ENCODE measurements around the gene CEBPB.
A peak's percentile ranks its signal among the peaks of the same experiment; 100 is the strongest.

The CEBPB gene

DNA sequence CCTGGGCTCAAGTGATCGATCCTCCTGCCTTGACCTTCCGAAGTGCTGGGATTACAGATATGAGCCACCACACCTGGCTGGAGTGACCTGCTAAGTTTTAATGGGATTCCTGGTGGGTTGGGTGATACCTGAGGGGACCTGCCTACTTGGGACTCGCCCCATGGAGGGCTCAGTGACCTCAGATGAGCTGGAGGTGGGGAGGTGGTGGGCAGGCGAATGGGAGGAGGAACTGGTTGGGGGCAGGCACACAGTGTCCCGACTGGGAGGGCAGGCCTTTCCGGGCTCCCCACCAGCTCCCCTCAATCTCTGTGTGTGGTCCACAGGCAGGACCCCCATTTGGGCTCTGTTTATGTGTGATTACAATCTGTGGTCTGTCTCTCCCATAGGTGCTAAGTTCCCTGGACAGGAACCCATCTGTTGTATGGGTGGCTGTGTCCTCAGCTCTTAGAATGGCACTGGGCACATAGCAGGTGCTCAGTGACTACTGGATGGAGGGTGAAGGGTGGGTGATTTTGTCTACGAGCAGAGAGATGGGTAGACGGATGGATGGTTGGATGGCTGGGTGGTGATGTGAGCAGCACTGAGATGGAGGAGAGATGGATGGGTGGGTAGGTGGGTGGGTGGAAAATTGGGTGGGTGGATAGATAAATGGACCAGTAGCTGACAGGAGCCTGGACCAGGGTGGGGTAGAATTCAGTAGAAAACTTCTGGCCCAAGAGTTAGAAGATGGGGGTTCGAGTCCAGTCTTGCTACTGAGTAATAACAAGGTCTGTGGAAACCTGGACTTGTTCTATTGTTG, 23.8 kb downstream of the CEBPB start:
- DNase-seq = no peak

DNA sequence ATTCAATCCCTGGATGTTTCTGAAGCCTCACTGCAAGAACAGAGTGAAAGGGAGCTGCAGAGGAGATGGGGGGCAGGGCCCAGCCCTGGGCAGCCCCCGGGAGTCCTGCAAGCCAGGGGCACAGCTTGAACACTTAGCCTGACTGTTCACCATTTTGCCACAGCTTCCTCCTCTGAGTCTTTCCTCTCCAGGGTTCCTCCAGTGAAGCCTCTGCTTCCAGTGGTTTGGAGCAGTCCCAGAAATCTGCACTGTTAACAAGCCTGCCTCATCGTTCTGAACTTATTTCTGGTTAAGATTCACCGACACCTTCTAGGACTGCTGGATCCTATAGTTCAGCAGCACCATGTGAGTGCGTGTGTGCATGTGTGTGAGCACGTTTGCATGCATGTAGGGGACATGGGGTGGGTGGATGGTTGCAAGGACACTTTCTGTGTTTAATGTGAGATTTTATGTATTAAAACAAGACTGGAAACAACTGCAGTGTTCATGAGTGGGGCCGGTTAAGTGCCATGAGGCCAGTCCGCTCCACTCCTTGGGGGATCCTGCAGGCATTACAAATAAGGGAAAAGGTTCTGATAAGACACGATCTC, 24.6 kb downstream of the CEBPB start:
- no peak for DNase-seq

DNA sequence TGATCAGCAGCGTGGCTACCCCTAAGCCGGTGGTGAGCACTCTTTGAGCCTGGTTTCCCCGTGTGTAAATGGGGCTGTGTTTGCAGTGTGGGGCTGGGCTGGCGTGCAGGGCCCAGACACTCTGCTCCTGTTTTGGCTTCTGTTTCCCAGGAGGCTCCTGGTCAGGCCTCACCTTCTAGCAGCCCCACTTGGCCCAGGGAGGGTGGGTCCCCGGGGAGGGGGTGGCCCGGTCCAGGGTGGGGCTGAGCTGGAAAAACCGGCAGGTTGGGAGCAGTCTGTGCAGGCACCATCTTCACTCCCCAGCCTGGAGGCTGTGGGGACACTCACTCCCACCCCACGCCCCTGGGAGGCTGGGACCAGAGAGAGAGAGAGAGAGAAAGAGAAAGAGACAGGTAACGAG, 25.3 kb downstream of the CEBPB start:
- no peak for DNase-seq

DNA sequence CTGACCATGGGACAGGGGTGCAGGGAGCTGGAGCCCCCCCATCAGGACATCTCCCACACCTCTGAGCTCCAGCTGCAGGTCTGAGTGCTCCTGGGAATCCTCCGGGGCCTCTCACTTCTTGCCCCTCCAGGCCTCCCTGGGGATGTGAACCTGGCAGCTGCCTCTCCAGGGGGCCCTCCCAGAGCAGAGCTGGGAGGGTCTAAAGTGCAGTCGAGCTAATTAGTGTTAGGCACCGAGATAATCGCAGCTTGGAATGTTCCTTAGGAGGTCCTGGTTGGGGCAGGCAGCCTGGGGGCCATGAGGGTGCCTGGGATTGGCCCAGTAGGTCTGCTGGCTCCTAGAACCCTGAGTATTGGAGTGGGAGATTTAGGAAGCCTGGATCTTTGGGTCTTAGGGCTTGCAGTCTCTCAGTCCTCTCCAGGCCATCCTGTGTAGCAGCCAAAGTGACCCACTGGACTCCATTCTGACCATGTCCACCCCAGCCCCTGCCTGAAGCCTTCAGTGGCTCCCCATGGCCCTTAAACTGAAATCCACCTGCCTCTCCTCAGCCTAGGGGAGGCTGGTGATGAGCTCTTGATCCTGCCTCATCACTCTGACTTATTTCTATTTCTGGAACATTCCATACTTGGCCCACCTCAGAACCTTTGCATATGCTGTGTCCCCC, 26.0 kb downstream of the CEBPB start:
- DNase-seq = peak; percentile 51

DNA sequence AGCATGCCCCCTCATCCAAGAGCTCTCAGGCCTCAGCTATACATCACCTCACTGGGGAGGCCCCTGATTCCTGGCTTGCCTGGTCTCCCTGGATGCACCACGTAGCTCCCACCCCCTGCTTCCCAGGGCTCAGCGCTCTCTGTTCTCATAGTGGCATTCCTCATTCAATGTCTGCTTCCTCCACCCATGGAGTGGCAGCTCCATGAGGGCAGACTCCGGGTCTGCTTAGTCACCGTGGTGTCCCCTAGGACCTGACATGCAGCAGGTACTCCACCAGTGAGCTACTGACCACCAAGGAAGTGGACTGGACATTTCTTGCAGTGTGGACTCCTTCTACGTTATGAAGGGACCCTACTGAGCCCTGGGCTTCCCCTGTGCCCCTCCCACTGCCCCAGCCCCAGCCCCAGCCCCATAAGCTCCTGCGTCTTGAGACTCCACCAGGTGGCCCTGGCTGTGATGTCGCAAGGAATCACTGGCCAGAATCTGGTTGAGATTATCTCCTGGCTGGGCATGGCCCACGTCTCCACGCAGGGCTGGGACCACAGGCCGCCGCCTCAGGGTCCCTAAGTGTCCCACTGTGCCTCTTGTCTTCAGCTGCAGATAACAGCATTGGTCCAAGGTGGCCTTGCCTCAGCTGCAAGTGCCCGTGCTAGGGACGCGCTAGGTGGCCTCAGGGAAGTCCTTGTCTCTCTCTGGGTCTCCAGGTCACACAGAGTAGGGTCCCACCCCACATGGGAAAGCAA, 26.7 kb downstream of the CEBPB start:
- DNase-seq = no peak

DNA sequence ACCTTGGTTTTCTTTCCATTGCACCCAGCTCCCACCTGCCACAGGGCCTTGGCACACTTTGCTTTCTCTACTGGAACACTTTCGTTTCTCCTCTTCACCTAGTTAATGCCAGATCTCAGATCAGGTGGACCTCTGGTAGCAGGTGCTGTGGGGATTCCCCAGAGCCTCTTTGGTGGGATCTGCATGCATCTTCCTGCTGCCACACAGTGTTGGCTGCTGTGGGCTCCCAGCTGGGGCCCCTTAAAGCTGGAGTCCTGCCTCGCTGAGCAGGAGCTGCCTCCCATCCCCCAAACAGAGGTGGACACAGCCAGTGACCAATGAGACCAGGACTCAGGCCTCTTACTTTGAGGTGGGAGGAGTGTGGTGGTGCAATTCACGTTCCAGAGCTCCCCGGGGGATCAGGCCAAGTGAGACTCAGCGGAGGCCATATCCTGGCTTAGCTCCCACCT, 28.4 kb downstream of the CEBPB start:
- no peak for DNase-seq

DNA sequence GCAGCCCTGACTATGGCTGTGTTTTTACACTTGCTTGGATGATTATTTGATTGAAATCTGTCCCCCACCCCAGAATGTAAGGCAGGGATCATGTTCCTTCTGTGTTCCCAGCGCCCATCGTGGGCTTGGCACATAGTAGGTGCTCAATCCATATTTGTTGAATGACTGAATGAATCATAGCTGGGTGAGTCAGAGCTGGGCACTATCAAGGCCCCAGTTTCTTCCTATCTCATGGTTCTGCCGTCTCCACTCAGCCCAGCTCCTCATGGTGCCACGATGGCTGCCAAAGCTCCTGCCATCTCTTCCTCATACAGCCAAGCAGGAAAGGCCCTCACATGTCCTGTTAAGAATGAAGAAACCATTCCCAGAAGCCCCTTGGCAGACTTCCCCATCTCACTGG, 29.0 kb downstream of the CEBPB start:
- DNase-seq = no peak

DNA sequence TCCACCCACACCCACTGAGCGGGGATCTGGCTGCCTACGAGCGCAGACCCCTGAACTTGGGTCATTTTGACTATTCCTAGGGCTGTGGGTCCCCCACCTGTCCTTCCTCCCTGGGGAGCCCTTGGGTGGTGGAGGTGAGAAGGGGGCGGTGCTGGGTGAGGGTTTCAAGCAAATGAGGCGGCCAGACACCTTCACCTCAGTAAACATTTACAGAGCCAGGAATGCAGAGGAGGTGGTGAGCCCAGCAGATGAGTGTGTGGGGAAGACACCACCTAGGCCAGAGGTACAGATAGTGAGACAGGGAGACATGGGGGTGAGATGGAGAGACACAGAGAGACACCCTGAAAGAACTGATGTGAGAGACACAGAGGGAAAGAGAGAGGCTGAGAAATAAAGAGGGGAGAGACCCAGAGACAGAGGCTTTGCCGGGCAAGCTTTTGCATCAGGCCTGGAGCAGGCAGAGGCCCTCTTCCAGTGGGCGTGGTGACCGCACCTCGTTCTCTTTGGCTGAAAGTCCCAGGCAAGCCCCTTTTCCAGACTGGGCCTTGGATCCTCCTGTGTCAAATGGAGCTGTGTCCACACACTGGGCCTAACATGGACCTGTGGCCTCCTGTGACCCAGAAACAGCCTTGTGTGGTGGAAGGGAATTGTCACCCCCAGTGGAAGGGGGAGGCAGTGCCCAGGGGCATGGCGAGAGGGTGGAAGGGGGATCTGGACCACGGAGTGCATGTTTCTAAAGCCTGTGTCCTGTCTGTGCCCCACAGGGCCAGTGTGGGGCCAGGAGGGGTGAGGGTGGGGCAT, 29.7 kb downstream of the CEBPB start:
- DNase-seq = no peak

DNA sequence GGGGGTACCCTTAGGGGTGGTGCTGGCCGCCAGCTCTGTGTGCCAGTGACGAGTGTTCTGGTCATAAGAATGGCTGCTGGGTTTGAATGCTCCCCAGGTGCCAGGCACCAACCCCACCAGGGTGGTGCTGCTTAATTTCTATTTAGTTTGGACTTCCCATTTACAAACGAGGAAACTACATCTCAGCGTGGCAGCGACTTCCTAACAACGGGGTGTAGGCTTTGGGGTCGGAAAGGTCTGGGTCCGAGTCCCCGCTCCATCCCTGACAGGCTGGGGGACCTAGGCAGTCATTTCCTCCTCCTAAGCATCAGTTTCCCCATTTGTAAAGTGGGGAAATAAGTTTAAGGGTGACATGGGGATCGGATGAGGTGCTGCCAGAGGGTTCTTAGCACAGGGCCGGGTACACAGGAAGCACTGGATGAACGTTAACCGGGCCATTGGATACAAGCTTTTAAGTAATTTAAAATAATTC, 30.3 kb downstream of the CEBPB start:
- no peak for DNase-seq

DNA sequence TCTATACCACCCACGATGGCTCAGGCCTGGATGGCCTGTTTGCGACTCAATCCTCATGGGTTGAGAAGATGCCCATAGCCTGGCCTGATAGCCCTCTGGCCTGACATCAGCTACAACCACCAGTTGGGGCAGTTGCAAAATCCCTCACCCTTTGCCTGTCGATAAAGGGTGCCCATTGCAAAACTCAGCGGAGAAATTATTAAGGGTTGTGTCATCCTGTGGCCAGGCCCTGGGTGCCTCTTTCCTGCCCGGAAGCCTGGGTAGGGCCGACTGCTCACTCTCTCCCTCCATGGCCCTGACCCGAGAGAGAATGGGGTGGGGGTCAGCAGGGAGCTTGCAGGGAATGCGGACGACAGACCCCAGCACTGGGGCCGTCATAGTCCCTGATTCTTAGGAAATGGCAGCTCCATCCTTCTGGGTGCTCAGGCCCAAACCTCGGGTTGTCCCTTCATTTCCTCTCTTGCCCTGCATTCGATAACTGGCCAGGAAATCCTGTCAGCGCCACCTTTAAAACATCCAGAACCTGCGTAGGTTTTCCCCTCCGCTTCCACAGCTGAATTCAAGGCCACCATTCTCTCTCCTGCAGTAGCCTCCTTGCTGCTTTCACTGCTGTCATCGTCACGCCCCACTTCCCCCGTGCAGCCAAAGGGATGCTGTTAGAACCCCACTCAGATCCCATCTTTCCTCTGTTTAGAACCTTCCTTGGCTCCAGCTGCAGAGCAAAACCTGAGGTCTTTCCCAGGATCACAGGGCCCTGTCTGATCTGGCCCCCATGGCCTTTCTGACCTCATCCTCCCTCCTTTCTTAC, 31.1 kb downstream of the CEBPB start:
- DNase-seq = no peak

DNA sequence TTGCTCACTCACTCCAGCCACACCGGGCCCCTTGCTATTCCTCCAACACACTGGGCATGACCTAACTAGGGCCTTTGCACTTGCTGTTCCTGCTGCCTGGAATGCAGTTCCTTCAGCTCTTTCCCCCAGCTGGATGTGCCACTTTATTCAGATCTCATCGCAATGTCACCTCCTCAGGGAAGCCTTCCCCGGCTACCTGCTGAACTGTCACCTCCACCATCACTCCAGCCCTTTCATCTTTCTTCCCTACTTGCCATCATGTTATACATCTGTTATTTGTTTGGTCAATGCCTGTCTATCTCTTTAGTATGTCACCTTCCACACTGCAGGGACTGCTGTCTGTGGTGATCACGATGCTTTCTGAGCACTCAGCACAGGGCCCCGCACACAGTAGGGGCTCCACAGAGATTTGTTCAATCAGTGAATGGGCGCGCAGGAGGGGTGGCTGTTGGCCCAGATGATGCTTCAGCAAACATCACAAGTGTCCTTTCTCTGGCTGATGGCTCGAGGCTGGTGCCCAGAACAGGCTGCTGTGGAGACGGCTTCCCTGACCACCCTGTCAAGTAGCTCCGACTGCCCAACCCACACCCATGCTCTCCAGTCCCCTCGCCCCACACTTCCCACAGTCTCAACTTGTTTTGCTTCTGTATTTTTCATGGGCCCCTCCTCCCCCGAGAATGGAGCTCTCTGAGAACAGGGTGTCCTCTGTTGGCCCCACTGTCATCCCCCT, 31.8 kb downstream of the CEBPB start:
- no peak for DNase-seq

DNA sequence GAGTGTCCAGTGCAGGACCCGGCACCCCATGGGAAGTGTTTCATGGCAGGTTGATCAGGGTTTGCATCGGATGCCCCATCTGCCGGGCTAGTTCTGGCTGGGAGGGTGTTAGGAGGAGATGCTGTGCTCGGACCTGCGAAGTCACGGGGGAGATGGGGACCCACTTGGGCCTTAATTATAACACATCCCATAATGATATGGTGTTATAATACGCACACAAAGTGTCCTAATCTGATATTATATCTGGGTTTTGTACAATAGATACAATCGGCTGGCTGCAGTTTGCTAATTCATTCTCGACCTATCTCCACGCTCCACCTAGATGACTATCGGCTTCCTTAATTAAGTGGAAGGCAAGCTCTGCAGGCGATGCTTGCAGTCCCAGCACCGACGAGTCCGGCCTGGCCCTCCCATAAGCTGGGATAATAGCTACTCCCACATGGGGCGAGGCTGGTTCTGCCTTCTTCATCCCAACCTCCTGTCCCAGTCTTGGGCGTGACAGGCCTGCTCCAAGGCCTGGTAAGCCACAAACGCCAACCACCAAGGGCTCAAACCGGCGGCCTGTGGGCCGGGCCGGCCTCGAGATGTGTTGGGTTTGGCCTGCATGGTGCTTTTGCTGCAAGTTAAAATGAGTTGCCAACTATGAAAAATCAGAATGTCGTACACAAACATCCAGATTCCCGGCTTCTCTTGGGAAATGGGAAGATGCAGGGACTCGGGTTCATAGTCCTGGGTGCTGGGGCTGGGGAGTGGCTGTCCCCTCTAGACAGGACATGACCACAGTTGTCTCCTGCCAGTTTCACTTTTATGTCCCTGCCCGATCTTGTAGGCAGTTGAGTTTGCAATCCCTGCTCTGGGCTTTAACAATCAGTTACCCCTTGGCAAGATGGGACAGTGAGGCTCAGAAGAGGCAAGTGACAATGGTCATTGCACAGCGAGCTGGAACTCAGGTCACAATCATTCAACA, 32.7 kb downstream of the CEBPB start:
- DNase-seq = no peak

DNA sequence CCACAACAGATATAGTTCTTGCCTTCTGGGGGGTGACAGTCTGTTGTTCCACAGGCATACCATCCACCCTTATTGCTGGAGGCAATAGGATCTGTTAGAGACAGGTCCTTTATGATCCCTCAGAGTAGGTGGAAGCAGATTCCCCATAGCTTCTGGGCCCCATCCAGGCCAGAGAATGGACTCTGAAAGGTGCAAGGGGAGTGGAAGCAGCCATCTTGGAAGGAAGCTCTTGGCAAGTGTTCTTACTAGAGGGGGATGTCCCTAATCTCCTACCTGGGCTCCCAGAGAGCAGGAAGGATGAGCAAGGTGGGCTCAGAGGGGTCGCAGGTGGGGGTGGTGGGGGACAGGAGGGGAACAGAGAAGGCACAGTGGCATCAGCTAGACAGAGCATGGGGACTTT, 33.4 kb downstream of the CEBPB start:
- no peak for DNase-seq

DNA sequence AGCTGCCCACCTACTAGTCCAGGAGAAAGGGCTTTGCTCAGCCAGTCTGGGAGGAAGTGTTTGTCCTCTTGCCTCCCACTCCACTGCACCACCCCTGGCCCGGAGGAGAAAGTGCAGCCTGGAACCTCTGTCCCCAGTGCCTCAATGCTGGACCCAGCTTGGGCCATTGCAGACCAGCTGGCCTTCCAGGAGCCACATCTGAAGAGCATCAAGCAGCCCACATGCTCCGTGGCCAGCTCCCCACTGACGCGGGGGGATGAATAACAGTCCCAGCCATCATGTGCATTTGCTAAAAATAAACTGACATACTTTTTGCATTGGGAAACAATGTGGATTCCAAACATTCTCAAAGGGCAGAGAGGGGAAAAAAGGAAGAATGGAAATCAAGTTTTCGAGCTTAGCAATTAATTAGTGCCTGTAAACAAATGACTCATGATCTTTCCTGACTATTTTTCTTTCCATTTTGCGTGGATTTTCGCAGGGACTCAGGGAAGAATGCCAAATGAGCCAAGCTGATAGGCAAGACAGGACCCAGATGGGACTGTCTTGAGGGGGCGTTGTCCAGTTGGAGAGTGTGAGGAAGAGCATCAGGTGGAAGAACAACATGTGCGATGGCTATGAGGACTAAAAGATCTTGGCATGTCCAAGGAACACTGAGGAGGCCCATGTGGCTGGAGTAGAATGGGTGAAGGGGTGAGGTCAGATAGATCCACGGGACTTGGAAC, 34.1 kb downstream of the CEBPB start:
- DNase-seq = no peak

DNA sequence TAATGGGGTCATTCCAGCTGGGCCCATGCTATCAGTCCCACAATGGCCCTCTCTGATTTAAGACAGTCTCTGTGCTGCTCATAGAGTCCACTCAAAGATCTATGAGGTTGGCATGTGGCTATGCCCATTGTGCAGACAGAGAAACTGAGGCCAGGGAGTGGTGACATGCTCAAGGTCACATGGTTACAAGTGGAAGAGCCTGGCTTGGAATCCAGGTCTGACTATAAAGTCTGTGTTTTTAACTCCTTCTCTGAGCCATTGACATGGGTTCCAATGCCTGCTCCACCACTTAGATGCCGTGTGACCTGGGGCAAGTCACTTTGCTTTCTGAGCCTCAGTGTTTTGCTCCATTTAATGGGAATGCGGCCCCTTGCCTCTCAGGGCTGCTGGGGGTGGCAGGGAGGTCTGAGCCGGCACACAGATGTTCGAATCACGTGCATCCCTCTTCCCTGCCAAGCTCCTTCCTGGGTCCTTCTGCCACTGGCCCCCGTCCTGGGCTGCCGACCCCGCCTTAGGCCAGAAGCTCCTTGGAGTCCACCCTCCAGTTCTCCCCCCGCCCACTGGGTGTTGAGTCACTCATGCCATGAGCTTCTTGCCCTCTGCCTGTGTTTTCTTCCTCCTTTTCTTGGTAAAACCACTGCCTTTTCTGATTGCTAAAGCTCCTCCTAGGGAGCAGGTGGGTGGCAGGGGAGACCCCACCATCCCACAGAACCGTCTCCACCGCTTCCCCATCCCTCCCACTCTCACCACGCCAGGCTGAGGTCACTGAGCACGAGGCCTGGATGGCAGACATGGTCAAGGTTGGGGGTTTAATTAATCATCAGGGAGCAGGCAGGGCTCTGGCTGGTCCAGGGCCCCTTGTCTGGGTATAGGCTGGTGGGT, 35.7 kb downstream of the CEBPB start:
- DNase-seq = no peak

DNA sequence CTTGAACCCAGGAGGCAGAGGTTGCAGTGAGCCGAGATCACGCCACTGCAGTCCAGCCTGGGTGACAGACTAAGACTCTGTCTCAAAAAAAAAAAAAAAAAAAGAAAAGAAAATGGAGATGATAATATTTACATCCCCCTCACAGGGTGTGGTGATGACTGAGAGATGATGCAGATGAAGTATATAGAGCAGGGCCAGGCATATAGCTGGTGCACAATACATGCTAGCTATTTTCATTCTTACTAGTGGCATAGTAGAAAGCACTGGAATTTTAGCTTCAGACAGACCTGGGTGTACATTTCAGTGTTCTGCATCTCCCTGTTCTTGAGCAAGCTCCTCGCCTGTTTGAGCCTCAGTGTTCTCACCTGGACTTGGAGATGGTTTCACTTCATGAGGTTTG, 36.9 kb downstream of the CEBPB start:
- DNase-seq = no peak

DNA sequence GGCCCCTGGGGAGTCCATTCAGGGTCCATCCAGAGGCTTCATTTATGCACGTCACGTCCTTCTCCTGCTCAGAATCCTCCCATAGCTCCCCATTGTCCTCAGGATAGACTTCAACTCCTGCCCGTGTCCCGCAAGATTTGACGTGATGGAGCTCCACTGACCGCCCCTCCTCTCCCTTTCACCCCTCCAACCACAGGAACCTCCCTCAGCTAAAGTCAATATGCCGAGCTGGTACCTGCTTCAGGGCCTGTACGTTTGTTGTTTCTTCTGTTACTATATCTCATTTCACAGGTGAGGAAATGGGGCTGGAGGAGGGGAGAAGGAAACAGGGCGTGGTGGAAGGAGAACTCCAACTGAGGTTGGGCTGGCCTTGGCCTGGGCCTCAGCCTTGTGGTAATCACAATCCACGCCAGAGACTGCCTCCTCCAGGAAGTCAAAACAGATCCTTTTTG, 38.6 kb downstream of the CEBPB start:
- no peak for DNase-seq

DNA sequence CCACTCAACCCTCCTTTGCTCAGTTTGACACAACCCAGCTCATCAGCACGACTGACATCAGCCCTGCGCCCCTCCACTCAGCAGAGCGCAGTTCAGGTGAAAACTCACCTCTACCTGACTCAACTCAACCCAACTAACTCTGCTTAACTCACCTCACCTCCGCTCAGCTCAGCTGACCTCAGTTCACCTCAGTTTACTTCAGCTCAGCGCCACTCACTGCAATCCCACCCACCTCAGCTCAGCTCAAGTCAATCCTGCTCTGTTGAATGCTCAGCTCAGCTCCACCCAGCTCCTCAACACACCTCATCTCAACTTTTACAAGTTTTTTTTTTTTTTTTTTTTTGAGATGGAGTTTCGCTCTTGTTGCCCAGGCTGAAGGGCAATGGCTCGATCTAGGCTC, 39.6 kb downstream of the CEBPB start:
- DNase-seq = no peak

Measured in NCI-H1436 treated with DMSO at 0.1 percent for 48 hours (cell line).